ENCODE measurements around the gene TMX2. TPM values are rescaled to one million over a fixed set of nuclear protein-coding genes. Genes with fewer than 3 reads are reported as not detected.
"Not testable (repeated sequence)": the region's sequence is repeated elsewhere in the genome, so short reads cannot be mapped to it uniquely, and the experiment has no call there.

TMX2 gene
- total RNA-seq, 1 experiment from 2014 or later, result 151 TPM

DNA sequence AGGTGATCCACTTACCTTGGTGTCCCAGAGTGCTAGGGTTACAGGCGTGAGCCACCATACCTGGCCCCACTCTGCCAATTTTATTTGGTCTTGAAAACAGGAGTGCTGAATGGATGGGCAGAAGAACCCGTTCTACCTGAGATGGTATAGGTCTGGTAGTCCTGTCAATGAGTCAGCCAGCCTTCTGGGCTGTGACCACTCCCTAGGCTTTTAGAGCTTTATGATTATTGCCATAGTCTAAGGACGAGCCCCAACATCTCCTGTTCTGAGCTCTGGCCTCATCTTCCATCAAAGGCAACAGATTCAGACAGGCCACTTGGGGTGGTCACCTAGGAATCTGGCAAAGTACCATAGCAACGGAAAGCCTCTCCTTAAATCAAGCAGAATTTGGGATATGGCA is 33.0 kb upstream of the TMX2 start:
- no peaks in the 10 kb centered on the region for H3K4me1 ChIP-seq (ENCODE audit: control insufficient read depth, insufficient read depth, low read length)

DNA sequence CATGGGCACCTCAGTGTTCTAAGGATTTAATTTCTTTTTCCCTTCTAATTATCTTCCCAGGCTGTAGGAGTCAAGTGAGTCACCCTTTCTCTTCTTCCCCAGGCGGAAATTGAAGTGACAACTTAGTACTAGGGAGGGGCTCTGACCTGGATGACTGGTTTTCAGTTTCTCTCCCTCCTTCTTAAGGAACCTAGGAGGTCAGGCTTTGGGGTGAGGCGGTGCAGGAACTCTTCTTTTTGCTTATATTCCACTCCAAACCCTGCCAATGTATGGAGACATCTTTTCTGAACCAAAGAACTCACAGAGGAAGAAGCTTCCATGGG is 31.9 kb upstream of the TMX2 start:
- intact Hi-C loops (cut with micrococcal nuclease; ENCODE audit: unreplicated experiment), result no loop called here
- DNase-seq (ENCODE audit: low read depth, low spot score), result no peak
- POLR2A ChIA-PET, result no interaction called here

More for the DNA sequence above, 33.0 kb upstream of the TMX2 start:
- H3K9me3 ChIP-seq (ENCODE audit: control insufficient read depth, insufficient read depth, low read depth, low read length), result no peaks in the 10 kb centered on the region
- intact Hi-C loops (cut with micrococcal nuclease; ENCODE audit: unreplicated experiment) (no loop called here), in situ Hi-C loops (cut with HindIII; ENCODE audit: low pct_unique_long_range_greater_than_20kb, low sequenced_read_pairs) (no loop called here)
- H3K36me3 ChIP-seq (ENCODE audit: control insufficient read depth, insufficient read depth, low read length), result peaks cover 19% of the 10 kb centered on the region; the same call in 1 of the 2 replicates
- DNase-seq (ENCODE audit: low read depth, low spot score) (no peak), ATAC-seq (no peak)
- ChIA-PET CTCF (no interaction called here), POLR2A (no interaction called here)
- BruUV-seq (replicated peaks), result no TSS peak
- H3K27me3 ChIP-seq (ENCODE audit: control insufficient read depth, insufficient read depth, low read length), result no peaks in the 10 kb centered on the region
- H3K4me3 ChIP-seq (ENCODE audit: low read depth in 2 of 2, low read length in 2 of 2), result no peak overlapping the region
- TF ChIP-seq, protein P1, sequence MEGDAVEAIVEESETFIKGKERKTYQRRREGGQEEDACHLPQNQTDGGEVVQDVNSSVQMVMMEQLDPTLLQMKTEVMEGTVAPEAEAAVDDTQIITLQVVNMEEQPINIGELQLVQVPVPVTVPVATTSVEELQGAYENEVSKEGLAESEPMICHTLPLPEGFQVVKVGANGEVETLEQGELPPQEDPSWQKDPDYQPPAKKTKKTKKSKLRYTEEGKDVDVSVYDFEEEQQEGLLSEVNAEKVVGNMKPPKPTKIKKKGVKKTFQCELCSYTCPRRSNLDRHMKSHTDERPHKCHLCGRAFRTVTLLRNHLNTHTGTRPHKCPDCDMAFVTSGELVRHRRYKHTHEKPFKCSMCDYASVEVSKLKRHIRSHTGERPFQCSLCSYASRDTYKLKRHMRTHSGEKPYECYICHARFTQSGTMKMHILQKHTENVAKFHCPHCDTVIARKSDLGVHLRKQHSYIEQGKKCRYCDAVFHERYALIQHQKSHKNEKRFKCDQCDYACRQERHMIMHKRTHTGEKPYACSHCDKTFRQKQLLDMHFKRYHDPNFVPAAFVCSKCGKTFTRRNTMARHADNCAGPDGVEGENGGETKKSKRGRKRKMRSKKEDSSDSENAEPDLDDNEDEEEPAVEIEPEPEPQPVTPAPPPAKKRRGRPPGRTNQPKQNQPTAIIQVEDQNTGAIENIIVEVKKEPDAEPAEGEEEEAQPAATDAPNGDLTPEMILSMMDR (IDR thresholded peaks at IDR 0.05), result no peak
- TF ChIP-seq SIN3A (IDR thresholded peaks at IDR 0.05; ENCODE audit: borderline replicate concordance, insufficient read depth, low read depth, low read length), result no peak
- TF ChIP-seq POLR2AphosphoS5 (IDR thresholded peaks at IDR 0.05; ENCODE audit: low read depth, low read length), result no peak
- TF ChIP-seq TCF7L2 (IDR thresholded peaks at IDR 0.05; ENCODE audit: low read depth, low read length), result no peak
- TF ChIP-seq, protein P2, sequence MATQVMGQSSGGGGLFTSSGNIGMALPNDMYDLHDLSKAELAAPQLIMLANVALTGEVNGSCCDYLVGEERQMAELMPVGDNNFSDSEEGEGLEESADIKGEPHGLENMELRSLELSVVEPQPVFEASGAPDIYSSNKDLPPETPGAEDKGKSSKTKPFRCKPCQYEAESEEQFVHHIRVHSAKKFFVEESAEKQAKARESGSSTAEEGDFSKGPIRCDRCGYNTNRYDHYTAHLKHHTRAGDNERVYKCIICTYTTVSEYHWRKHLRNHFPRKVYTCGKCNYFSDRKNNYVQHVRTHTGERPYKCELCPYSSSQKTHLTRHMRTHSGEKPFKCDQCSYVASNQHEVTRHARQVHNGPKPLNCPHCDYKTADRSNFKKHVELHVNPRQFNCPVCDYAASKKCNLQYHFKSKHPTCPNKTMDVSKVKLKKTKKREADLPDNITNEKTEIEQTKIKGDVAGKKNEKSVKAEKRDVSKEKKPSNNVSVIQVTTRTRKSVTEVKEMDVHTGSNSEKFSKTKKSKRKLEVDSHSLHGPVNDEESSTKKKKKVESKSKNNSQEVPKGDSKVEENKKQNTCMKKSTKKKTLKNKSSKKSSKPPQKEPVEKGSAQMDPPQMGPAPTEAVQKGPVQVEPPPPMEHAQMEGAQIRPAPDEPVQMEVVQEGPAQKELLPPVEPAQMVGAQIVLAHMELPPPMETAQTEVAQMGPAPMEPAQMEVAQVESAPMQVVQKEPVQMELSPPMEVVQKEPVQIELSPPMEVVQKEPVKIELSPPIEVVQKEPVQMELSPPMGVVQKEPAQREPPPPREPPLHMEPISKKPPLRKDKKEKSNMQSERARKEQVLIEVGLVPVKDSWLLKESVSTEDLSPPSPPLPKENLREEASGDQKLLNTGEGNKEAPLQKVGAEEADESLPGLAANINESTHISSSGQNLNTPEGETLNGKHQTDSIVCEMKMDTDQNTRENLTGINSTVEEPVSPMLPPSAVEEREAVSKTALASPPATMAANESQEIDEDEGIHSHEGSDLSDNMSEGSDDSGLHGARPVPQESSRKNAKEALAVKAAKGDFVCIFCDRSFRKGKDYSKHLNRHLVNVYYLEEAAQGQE (IDR thresholded peaks at IDR 0.05; ENCODE audit: insufficient read depth in 1 of 2, low read depth in 2 of 2, low read length in 1 of 2), result no peak
- no peak overlapping the region for H3K27ac ChIP-seq (ENCODE audit: low read length)

DNA sequence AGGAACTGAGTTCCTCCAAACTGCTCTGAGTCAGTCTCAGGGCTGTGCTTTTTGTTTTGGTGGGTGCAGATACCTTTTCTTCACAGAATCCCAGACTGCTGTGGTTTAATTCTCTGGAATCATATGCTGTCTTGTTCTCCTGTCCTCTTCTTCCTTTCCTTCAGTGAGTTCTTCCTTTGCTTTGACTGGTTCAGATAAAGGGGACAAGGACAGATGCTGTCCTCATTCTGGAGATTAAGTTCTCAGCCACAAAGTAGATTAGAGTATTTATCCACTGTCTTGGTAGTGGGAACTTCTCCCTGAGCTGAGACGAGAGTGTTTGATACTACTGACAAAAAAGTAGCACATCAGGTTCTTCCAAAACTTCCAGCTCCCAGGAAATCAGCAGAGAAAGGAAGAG is 31.2 kb upstream of the TMX2 start:
- in situ Hi-C loops (cut with HindIII; ENCODE audit: low pct_unique_long_range_greater_than_20kb, low sequenced_read_pairs), result no loop called here
- Histone ChIP-seq H3K27me3 (ENCODE audit: control insufficient read depth, insufficient read depth, low read length) (no peaks in the 10 kb centered on the region), H3K9me3 (ENCODE audit: control insufficient read depth, insufficient read depth, low read depth, low read length) (no peaks in the 10 kb centered on the region), H3K27ac (ENCODE audit: low read length) (no peak overlapping the region), H3K4me3 (ENCODE audit: low read depth in 2 of 2, low read length in 2 of 2) (no peak overlapping the region), H3K36me3 (ENCODE audit: control insufficient read depth, insufficient read depth, low read length) (peaks cover 13% of the 10 kb centered on the region), H3K4me1 (ENCODE audit: control insufficient read depth, insufficient read depth, low read length) (no peaks in the 10 kb centered on the region)
- DNase-seq (ENCODE audit: low read depth, low spot score), result no peak
- no TSS peak for BruUV-seq (replicated peaks)
- no peak for ATAC-seq
- intact Hi-C loops (cut with micrococcal nuclease; ENCODE audit: unreplicated experiment), result no loop called here
- ChIA-PET POLR2A (no interaction called here), CTCF (no interaction called here)
- TF ChIP-seq, protein P1 (IDR thresholded peaks at IDR 0.05), result no peak
- TF ChIP-seq TCF7L2 (IDR thresholded peaks at IDR 0.05; ENCODE audit: low read depth, low read length), result no peak
- no peak for TF ChIP-seq SIN3A (IDR thresholded peaks at IDR 0.05; ENCODE audit: borderline replicate concordance, insufficient read depth, low read depth, low read length)

More for the DNA sequence above, 31.9 kb upstream of the TMX2 start:
- TSS peak; percentile 28 for BruUV-seq (replicated peaks)
- H3K27ac ChIP-seq (ENCODE audit: low read length), result no peak overlapping the region
- CTCF ChIA-PET, result no interaction called here
- no peaks in the 10 kb centered on the region for H3K9me3 ChIP-seq (ENCODE audit: control insufficient read depth, insufficient read depth, low read depth, low read length)
- TF ChIP-seq POLR2AphosphoS5 (IDR thresholded peaks at IDR 0.05; ENCODE audit: low read depth, low read length), result no peak
- TF ChIP-seq TCF7L2 (IDR thresholded peaks at IDR 0.05; ENCODE audit: low read depth, low read length), result no peak
- H3K4me1 ChIP-seq (ENCODE audit: control insufficient read depth, insufficient read depth, low read length), result no peaks in the 10 kb centered on the region
- in situ Hi-C loops (cut with HindIII; ENCODE audit: low pct_unique_long_range_greater_than_20kb, low sequenced_read_pairs), result no loop called here
- H3K27me3 ChIP-seq (ENCODE audit: control insufficient read depth, insufficient read depth, low read length), result no peaks in the 10 kb centered on the region
- ATAC-seq, result no peak
- peaks cover 16% of the 10 kb centered on the region for H3K36me3 ChIP-seq (ENCODE audit: control insufficient read depth, insufficient read depth, low read length)
- H3K4me3 ChIP-seq (ENCODE audit: low read depth in 2 of 2, low read length in 2 of 2), result no peak overlapping the region

DNA sequence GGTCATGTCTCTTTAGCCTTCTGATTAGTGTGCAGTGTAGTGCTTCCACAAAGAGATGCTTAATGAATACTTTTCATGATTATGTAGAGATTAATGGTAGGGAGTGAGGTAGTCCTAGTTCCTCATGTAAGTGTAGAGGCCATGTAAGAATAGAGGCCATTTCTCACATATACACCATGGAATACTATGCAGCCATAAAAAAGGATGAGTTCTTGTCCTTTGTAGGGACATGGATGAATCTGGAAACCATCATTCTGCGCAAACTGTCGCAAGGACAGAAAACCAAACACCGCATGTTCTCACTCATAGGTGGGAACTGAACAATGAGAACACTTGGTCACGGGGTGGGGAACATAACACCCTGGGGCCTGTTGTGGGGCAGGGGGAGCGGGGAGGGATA is 21.9 kb upstream of the TMX2 start:
- BruUV-seq (replicated peaks), result TSS peak; percentile 46
- intact Hi-C loops (cut with micrococcal nuclease; ENCODE audit: unreplicated experiment); H3K27ac ChIP-seq (ENCODE audit: low read length); POLR2A ChIA-PET; H3K9me3 ChIP-seq (ENCODE audit: control insufficient read depth, insufficient read depth, low read depth, low read length); CTCF ChIA-PET; H3K4me3 ChIP-seq (ENCODE audit: low read depth in 2 of 2, low read length in 2 of 2); ATAC-seq; DNase-seq (ENCODE audit: low read depth, low spot score); H3K4me1 ChIP-seq (ENCODE audit: control insufficient read depth, insufficient read depth, low read length); H3K27me3 ChIP-seq (ENCODE audit: control insufficient read depth, insufficient read depth, low read length); in situ Hi-C loops (cut with HindIII; ENCODE audit: low pct_unique_long_range_greater_than_20kb, low sequenced_read_pairs): not testable (repeated sequence)
- H3K36me3 ChIP-seq (ENCODE audit: control insufficient read depth, insufficient read depth, low read length), result peaks cover 23% of the 10 kb centered on the region
